ENCODE data around the gene CD247.
A peak's percentile ranks its signal among the peaks of the same experiment; 100 is the strongest.

The CD247 gene

DNA sequence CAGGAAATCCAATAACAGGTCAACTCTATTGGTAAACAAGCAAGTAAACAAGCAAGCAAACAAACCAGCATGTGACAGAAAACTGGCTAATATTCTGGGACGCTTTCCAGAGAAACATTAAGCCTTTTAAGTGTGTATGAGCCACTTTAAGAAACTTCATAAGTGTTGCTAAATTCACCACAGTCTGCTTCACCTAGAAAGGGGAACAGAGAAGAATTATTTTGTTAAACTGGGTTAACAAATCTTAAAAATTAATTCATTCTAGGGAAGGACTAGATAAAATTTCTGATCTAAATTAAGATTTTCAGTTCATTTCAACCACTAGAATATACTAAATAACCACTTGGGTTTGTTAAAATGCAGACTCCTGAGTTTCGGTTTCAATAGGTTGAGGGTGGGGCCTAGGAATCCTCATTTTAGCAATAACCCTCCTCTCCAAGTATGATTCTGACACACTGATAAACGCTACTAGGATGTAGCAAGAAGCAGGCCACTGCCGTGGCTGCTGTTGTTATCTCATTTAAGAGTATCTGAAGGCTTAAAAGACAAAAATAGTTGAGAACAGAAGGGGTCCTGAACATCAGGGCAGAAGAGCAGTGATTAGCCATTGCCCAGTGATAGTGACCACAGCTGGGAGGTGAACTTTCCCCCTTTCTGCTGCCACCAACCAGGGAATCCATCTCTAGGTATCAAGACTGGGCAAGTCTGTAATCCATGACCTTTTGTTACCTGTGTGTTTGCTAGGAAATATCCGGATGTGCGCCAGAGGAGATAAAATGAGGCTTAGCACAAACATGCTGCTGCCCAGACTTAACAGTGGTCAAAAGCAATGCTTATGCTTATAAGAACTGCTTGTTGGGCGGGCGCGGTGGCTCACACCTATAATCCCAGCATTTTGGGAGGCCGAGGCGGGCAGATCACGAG is 24.0 kb upstream of the CD247 start:
- no peak for DNase-seq

DNA sequence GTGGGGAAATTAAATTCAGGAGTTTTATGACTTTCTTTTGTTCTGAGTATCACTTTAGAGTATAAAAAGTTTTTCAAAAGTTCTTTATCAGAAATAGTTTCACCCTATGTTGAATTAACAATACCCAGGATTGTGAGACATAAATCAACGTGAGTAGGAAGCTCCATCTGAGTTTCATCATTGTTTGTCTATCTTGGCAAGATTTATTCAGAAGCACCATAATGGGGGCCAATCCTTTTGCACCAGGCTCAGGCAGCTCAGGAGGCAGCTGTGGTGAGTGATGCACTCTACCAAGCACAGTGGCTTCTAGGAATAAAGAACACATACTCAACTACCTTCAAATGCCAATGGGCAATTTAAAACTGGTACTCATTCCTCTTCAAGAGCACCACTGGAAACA is 23.3 kb upstream of the CD247 start:
- no peak for DNase-seq

DNA sequence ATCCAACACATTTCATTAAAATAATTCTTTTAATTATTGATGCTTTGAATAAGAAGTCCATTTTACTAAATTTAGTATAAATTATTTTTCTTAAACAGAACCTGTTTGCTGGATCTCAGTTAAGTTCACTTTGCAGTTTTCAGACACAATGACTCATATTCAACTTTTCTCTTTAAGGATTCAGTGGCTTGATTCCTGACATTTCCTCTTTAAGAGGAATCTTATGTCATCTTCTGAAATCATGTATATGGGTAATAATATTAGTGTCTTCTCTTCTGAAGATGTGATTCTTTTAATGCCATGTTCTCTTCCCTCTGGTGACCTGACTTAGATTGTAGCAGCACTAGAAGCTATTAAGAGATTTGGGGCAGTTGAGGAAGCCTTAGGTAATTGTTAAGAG is 22.7 kb upstream of the CD247 start:
- DNase-seq: no peak

DNA sequence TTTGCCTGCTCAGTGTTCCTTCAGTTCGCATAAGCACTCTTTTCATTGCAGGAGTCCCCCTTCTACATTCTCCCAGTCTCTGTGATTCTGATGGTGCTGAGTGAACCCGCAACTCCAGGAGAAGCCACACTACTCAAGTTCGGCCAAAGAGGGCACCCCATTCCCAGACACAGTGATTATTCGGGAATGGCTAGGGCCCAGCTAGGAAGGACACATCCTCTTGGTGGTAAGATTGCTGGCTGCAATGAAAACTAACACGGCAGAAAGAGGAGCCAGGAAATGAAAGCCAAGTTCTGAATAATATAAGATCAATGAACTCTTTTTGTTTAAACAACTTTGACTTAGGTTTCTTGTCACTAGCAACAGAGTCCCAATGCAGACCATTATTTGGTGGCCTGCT is 20.3 kb upstream of the CD247 start:
- no peak for DNase-seq

DNA sequence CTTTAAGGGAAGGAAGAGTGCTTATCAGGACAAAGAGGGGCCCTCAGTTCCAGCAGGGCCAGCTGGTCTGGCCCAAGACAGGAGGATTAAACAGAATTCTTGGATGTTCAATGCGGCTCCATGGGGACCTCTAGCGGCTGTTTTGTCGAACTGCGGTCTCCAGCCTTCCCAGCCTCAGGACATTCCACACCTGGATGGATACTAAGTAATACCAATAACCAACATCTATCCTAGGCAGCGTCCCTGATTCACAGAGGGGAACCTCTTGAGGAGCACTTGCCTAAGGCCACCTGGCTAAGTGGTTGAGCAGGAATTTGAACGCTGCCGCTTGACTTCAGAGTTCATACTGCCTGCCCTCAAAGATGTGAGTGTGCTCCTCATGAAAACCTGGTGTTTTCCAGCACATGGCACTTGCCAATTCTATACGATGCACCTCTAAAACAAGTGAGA is 15.5 kb upstream of the CD247 start:
- peak; percentile 15 for DNase-seq

DNA sequence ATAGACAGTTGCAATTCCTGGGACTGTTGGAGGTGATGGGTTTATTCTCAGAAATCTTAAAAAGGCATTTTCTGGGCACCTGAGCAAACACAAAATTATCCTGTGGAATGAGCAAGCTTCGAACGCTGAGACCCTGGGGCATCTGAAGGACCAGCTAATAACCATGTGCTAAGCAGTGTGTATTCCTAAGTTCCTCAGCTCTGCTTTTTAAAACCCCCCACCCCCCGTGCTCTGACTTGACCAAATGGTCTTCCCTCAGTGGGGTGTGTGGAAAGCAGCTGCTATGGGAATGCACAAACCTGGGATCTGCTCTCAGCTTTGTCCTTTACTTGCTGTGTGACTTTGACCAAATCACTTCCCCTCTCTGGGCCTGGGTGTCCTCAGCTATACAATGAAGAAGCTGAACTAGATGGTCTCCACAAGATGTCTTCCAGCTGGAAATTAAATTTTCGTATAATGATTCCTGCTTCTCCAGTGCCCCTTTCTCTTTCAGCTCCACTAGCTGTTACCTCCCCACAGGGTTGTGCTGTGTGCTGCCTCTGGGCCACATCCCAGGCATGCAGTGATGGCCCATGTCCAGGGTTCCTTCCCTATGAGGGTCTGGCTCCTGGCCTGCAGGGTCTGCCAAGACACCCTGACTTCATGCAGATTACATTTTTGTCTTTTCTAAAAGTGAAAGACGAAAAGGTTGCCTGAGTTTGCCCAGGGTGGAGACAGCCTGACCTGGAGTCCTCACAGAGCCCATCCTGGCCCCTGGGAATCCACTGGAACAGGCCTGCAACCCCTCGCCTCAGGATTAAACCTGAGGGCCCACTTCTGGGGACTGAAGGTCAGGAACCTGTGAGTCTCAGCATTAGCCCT is 14.9 kb upstream of the CD247 start:
- DNase-seq: no peak

DNA sequence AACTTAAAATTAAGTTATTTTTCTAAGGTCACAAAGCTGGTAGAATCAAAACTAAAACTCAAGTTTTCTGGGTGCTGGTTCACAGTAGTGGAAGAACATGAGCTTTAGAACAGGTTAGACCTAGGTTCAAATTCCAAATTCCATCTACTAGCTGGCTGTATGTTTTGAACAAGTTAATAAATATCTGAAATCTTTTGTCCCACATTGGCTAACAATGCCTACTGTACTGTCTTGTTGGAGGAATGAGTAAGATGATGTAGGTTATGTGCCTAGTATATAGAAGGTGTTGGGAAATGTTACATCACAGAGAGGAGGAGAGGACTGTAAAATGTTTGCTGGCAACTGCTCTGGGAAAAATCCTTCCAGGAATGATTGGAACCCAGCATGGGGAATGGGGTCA is 14.0 kb upstream of the CD247 start:
- DNase-seq: no peak

DNA sequence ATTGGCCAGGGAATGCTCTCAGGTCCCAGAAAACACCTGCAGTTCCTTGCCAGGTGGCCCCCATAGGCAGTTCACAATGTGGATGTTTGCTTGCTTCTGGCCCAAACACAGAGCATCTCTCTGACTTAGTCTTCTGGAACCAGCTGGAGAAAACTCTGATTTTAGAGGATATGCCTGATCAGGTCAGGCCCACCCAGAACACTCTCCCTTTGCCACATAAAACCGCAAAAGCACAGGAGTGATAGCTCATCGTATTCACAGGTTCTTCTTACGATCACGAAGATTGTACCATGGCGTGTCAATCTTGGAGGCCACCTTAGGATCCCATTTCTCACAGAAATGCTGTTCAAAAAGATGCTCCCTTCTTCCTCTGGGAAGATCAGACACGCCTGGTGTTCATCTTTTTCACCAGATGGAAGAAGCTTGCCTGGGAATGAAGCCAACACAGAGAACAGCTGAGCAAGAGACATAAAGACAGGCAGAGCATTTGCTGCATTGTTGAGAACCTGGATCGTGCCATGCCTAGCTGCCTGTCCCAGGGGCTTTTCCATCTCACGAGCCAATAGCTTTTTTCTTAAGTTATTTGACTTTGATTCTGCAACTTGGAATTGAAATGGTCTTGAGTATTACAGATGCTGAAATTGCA is 11.6 kb upstream of the CD247 start:
- no peak for DNase-seq

DNA sequence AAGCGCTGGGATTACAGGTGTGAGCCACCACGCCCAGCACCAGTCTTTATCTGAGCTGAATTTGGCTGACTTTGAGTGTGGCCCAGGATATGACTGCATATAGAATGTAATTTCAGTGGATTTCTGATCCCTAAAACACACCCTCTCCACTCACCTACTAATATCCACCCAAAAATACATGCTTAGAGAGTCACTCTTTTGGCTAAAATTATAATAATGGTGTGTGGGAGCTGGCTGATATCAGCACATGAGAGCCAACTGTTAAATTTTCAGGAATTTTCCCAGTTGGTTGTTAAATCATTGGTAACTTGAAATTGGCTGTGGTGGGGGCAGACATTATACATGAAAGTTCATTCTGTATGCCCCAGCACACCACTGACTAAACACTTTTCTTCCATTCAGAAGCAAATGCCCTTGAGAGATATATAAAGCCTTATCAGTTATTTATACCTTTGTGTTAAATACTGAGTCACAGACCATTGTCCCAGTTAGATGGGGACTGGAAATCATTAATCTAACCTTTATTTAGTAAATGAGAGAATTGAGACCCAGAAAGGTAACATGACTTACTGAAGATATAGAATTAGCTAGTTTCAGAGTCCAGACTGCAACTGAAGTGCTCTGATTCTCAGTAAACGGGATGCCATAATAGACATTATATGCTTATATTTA is 9.9 kb upstream of the CD247 start:
- no peak for DNase-seq

DNA sequence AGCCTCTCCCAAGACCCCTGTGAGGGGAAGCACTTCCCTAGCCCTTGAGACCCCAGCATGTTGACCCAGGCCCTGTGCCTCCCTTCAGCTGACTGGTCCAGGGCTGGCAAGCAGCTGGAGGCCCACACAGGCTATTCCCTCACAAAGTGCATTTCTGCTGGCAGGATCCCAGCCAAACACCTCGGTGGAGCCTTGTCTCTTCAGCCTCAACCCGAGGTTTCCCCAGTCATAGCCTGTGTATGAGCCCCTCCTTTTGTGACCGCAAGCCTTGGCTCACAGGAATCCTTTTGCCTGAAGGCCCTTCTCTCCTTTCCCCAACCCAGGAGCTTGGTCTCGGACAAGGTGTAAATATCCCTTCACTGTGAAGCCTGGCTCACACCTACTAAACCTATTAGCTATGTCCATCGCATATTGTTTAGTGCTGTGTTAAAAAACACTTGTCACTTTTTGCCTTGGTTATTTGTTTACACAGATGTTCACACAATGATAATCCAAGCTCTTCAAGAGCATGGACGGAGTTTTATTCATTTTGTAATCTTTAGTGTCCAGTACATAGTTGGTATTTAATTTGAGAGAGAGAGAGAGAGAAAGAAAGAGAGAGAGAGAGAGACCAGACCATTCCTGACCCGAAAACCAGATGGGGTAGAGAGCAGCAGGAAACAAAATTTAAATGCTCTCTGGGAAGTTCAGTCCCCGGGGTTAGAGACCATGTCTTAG is 8.5 kb upstream of the CD247 start:
- no peak for DNase-seq

DNA sequence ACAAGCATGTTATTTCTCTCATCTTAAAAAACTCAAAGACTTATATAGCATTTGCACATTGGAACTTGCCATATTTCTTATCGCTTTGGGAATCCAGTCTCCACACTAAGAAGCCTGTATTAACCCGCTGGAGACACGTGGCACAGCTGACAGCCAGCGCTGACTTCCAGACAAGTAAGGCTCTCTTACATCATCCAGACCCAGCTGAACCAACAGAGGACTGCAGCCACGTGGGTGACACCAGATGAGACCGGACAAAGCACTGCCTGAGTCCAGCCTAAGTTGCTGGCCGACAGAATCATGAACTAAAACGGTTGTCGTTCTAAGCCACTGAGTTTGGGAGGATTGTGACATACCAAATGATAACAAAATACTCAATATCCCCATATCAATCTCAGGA is 6.3 kb upstream of the CD247 start:
- no peak for DNase-seq

DNA sequence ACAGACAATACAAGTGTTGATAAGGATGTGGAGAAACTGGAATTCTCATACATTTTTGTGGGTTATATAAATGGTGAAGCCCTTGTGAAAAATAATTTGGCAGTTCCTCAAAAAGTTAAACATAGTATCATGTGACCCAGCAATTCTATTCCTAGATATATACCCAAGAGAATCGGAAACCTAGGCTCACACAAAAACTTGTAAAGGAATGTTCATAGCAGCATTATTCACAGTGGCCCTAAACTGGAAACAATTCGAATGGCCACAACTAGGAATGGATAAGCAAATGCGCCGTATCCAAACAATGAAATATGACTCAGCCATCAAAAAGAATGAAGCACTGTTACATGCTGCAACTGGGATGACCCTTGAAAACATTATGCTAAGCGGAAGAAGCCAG is 3.9 kb upstream of the CD247 start:
- no peak for DNase-seq

DNA sequence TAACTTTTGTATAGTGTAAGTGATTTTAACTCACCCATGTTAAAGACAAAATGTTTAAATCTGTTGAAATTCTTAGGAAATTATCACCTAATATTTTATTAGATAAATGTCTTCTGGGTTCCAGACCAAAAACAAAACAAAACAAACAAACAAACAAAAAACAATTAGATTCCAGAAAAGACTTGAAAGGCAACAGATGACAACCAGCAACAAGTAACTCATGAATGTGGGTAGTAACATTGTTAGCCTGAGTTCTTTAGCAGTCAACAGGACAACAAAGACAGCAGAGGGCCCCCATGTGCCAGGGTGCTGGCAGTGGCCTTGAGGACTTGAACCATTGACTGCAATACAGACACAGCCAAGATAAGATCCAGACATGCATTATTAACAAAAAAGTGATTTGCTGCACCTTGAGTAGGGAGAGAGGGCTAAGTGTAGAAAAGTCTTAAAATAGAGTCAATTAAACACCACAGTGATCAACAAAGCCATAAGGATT is 2.4 kb upstream of the CD247 start:
- no peak for DNase-seq

DNA sequence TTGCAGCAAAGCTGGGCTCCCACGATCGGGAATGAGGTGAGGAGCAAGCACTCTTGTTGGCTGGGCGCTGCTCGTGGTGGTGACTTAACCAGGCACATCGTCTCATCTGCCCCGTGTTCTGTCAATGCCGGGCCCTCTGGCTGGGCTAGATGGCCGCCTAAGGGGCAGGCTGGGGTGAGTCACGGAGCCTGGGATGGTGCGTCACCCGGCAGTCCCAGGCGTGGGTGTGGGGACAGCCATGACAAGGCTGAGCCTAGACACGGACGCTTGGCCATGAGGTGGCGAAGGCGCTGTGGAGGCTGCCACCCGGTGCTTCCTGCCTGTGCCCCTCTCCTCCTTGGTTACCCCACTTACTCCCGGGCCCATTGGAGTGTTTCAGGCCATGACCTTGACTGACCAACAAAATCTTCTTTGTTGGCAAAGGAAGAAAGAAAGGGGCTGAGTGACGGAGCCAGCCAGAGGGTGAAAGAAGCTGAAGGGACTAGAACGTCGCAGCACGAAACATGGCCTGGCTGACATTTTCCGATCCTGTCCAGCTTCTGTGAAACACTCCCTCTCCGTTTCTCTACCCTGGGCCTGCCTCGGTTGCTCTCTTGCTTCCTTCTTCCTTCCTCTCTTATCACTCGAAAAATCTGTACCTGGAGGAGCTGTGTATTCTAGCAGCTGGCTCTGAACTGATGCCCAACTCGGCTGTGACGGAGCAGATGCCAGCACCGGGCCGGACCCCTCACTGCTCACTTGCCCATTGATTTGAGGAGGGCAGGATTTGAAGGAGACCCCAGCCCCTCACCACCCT is 596 bp downstream of the CD247 start:
- no peak for DNase-seq

DNA sequence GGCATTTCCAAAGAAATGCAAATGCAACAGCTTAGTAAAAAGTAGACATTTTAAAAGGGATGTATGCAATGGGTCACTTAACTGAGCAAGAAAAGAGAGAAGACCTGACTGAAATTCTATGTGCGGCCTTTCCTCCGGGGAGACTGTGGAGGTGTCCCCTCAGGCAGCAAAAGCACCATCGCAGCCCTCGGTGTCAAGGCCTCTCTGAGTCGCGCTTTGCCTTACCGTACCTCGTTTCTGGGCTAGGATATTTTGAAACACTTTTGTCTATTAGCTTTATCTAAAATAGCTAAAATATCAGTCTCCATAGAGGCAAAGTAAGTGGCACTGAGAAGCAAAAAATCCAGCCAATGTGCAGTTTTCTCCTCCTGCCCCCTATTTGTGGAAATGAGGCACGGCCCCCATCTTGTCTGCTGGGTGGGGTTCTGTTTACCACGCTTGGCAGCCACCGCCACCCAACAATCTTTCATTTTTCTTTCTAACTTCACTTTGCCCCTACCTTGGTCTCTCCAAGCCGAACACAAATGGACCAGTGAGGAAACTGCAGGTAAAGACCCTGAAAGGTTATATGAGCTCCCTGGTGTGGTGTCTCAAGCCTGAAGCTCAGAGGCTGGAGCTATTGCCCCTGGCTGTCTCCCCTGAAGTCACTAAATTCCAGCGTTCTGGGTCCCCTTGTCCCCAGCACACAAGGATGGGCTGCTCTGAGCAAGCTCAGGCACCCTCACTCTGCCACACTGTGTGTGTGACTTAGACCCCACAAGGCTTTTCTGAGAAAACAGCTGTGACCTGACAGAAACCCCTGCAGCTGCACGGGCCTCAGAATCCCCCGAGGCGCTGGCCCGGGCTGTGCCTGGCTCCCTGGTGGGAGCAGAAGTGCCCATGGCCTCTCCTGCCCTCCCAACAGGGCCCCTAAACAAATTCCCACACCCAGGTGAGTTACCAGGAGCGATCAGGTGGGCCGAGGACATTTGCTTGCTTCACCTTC is 1.6 kb downstream of the CD247 start:
- no peak for DNase-seq

DNA sequence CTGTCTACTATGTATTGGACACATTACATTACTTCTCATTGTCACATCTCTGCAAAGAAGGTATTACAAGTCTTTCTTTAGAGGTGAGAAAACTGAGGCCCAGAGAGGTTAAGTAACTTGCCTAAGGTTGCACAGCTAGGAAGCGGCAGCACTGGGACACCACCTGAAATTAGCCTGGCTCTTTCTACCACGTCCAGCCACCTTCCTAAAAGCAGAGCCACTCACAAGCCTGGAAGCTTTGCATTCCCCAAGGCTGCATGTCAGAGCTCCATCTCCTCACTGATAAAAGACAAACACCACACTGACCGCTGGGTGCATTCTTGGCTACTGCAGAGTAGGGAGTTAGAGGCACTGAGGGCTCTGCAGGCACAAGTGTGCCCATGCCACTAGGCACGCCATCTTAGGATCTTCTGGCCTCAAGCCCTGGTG is 2.4 kb downstream of the CD247 start:
- no peak for DNase-seq

DNA sequence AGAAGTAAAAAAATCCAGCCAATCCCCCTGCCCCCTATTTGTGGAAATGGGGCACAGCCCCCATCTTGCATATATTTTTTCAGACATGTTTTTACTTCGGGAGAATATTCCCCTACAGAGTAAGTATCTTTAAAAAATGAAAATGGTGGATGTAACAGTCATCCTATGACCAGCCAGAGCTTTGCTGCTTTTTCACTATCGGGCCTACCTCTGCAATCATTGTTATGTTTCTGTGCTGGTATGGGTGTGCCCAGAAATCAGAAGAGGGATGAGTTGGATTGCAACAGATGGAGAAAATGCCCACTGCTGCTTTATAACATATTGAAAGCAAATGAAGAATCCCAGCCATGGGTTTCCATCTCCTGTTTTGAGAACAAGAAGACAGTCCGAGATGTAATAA is 2.9 kb downstream of the CD247 start:
- DNase-seq: no peak

DNA sequence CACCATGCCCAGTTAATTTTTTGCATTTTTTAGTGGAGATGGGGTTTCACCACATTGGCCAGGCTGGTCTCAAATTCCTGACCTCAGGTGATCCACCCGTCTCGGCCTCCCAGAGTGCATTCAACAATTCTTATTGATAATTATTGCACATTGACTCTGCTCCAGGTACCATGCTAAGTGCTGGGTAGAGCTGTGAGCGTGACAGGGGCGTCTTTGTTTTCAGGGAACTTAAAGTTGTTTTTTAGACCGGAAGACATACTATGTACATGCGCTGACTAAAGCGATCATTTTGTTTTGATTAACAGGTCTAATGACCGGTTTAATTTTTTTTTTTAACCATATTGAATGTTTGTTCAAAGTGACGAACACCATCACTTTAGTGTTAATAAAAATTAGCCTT is 4.0 kb downstream of the CD247 start:
- DNase-seq: no peak

DNA sequence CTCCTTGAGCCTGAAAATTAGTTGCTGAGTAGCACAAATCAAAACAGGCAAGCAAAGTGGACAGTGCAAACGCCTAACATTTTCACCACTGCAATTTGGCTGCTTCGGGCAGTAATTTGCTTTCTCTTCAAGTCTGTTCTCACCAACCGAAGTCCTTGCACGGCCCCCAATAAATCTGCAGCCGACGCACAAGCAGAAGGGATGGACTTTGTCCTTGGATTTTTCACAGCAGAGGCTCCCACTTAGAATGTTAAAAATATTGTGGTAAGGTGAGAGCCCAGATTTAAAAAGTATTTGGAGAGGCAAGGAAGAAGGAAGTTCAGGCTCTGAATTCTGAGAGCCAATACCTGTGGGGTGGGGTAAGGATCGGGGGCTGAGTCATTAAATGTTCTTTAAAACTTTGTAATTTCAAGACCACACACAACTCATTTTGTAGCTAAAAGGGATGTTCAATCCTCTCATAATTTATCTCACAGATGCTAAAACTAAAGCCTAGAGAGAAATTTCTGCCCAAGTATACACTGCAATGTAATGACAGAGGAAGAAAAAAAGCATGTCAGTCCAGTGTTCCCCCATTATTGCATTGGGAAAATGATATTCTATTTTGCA is 6.2 kb downstream of the CD247 start:
- no peak for DNase-seq

Measured in NCI-H226 (cell line).